HG02588 (cell line): Measurements from ENCODE around the gene ZNF462.
"Not testable (repeated sequence)": the region's sequence is repeated elsewhere in the genome, so short reads cannot be mapped to it uniquely, and the experiment has no call there.

Experiments
- ATAC-seq: cut with Tn5 transposase; IDR thresholded peaks from one replicate; pipeline ENCODE4 v1.9.1; 2021; ENCODE audit warnings: mild to moderate bottlenecking, moderate library complexity; ENCODE audit not compliant: unreplicated experiment

Gene ZNF462

DNA sequence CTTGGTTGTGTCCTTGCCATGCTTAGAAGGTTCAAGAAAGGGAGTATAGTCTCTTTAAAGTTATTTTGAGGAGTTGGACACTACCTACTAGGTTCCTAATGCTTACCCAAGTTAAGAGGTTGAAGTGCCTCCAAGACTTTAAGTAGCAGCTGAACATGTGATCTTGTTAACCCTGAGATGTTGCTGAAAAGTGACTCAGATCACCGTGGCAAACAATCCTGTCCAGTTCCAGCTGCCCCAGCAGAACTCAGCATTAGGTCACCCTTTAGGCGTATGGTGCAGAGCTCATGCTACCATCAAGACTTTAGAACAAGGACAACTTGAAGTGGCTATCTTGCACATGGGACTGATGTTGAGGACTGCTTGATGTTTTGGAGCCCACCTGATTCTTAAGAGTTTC lies 22.5 kb downstream of the ZNF462 start:
- ATAC-seq, result no peak

- ATAC-seq, result no peak
Observed at GRCh38 chr9:106886111-106887046, 23.4 kb downstream of the ZNF462 start.

DNA sequence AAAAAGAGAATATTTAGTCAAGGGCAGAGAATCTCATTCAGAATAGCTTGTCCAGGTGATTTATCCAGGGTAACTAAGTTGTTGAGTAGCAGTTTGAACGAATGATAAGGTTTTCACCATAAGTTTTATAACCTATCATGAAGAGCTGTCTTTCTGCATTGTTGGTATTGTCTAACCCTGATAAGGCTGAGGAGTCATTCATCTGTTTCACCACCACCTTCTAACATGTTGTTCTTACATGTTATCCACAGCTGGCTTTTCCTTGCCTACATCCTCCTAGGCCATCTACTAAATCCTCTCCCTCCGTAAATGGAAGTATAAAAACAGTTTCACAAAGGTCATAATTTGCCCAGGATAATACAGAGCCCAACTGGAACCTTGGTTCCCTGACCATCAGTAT lies 24.1 kb downstream of the ZNF462 start:
- ATAC-seq, result no peak

GRCh38 chr9:106889061-106889590 lies 26.2 kb downstream of the ZNF462 start:
- ATAC-seq, result no peak

- ATAC-seq, result no peak
Observed at GRCh38 chr9:106890608-106891007, 27.6 kb downstream of the ZNF462 start.

DNA sequence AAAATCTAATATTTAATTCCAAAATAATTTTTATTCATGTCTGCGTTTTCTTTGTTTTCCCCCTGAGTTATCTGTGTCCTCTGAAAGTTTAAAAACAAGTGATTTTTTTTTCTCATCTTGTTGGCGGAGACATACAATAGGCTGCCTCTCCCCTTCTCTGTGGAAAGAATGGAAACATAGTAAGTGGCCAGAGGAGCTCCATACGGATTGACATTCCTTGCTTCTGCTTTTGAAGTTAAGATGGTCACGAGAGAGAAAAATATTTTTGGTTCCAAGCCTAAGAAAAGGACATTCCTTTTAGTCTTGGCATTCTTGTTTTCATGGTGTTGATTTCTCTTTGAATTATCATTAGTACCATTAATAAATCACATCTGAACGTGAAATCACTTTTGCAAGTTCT lies 28.3 kb downstream of the ZNF462 start:
- no peak for ATAC-seq

- ATAC-seq, result no peak
Observed at GRCh38 chr9:106892632-106893031, 29.7 kb downstream of the ZNF462 start.

DNA sequence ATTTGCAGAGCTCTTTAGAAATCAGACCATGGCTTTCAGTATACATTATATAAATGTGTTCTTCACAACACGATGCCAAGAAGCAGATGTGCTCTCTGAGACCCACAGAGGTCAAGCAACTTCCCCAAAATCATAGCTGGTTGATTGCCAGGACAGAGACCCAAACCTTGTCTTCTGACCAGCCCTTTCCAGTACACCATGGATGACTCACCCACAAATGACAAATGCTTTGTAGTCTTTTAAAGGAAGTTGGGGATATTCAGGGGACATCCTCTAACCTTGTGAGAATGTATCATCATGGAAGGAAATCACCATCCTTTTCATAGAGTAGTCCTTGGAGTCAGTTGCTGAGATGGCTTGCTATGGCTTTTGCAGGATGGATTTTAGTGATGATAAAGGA lies 30.1 kb downstream of the ZNF462 start:
- no peak for ATAC-seq

- ATAC-seq, result no peak
Observed at GRCh38 chr9:106896695-106897094, 33.7 kb downstream of the ZNF462 start.

DNA sequence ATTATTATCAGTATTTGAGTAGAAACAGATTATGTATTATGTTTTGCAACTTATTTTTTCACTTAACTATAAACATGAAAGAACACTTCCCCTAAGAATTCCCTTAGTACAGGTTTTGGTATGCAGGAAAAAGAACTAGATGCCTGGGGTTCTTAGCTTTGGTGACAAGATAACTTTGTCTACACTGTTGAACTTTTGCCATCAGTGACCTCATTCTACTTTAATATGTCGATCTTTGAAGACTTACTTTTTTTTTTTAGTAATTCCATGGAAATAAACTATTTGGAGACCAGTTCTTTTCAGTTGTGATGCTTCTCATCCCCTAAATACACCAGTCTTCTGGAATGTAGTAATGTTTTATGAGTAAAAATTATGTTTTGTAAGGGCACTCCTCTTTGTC lies 34.3 kb downstream of the ZNF462 start:
- no peak for ATAC-seq

GRCh38 chr9:106897751-106898150 lies 34.8 kb downstream of the ZNF462 start:
- no peak for ATAC-seq

DNA sequence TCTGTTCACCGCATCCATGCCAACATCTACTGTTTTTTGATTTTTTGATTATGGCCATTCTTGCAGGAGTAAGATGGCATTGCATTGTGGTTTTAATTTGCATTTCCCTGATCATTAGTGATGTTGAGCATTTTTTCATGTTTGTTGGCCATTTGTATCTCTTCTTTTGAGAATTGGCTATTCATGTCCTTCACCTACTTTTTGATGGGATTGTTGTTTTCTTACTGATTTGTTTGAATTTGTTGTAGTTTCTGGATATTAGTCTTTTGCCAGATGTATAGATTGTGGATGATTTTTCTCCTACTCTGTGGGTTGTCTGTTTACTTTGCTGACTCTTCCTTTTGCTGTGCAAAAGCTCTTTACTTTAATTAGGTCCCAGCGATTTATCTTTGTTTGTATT lies 37.6 kb downstream of the ZNF462 start:
- ATAC-seq, result not testable (repeated sequence)

DNA sequence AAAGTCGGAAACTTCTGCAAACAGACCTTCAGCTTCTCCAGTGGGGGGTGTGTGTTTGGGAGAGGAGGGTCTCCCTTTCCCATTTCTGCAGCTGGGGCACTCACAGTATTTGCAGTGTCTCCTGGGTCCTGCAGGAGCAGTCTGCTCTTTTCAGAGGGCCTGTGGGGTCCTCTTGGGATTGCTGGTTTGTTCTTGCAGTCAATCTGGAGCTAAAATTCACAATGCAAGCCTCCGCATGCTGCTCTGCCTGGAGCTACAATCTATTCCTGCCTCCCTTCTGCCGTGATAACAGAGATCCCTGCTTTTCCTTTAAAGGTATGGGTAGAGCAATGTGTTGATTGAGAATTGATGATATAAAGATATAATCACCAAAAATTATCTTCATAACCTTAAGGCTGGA lies 43.2 kb downstream of the ZNF462 start:
- no peak for ATAC-seq

- no peak for ATAC-seq
Observed at GRCh38 chr9:106911951-106912350, 49.0 kb downstream of the ZNF462 start.

DNA sequence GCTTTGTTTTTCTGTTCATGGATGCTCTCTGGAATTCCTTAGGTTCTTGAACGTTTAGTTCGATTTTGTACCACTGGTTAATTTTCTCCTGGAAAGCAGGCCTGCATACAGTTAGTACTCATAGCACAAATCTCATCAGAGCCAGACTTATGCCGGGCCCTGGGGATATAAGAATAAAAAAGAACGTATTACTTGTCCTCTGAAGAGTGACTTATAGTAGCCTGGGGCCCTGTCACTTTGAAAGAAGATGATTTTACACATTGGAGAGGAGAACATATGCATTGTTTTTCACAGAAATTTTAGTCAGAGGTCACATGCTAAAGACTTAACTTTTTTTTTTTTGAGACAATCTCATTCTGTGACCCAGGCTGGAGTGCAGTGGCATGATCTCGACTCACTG lies 50.3 kb downstream of the ZNF462 start:
- no peak for ATAC-seq

- no peak for ATAC-seq
Observed at GRCh38 chr9:106915851-106916250, 52.9 kb downstream of the ZNF462 start.

GRCh38 chr9:106916466-106917235 lies 53.7 kb downstream of the ZNF462 start:
- no peak for ATAC-seq

- ATAC-seq, result no peak
Observed at GRCh38 chr9:106918825-106919509, 56.0 kb downstream of the ZNF462 start.

DNA sequence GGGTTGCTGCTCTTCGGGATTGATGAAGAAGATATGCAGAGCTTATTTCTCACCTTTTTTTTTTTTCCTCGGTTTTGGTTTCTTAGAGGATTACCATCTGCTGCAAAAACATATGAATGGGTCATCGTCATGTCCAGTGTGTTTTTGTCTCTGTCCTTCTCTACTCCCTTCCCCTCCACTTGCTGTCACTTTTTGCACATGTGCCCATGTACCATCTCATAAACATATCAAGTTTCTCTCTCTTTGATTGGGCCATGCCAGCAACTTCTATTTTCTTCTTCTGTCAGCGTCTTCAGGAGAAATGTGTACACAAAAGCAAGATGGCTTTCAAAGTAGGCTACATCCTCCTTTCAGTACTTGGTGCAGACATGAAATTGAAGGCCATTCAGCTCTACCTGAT lies 57.1 kb downstream of the ZNF462 start:
- no peak for ATAC-seq

DNA sequence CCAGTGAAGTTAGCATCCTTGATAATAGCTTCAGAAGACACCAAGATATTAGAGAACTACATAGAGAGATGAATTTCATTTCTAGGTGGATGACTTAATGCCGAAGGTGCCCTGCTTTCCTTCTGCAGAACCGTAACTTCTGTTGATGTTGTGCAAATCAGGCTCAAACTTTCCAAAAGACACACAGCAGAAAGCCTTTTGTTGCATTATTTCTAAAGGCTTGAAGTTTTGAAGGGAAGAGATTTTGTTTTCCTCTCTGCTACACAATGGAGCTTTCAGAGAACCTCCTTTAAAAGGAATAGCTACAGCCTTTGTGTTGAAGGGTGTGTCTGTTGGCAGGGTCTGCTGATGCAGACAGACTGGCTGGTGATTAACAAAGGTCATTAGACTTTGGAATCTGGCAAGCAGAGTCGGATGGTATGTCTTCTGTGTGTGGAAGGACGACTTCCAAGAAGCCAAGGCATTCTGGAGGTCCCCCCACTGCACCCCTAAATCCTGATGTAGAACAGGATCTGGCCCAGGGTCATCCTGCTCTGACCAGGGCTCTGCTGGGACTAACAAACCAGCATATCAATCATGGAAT lies 57.8 kb downstream of the ZNF462 start:
- no peak for ATAC-seq
